Neural progenitor cell (in vitro differentiated cells): Measurements from ENCODE around the gene MSLN. TPM values are rescaled to one million over a fixed set of nuclear protein-coding genes. Genes with fewer than 3 reads are reported as not detected.

Experiments used
- DNase-seq: peaks from one replicate; pipeline ENCODE4 v3.0.0-alpha.2; 2016; ENCODE audit warnings: low spot score
- H2AFZ ChIP-seq: fragments of 200-600 bp; sonication (generic); replicated peaks from 2 replicates; pipeline ENCODE4 v1.6.1; 2016; ENCODE audit warnings: antibody characterized with exemption
- H3F3A ChIP-seq: fragments of 200-600 bp; sonication (generic); 2 replicates; pipeline ENCODE4 v1.6.1; 2016; ENCODE audit warnings: antibody characterized with exemption, low read depth
- H3K27ac ChIP-seq: fragments of 200-600 bp; sonication (generic); 2 replicates; pipeline ENCODE4 v1.5.1; 2016; ENCODE audit warnings: mild to moderate bottlenecking
- H3K27me3 ChIP-seq: fragments of 200-600 bp; sonication (generic); 2 replicates; pipeline ENCODE4 v1.6.1; 2016; ENCODE audit warnings: mild to moderate bottlenecking, moderate library complexity
- H3K36me3 ChIP-seq: fragments of 200-600 bp; sonication (generic); 2 replicates; pipeline ENCODE4 v1.5.1; 2016
- H3K4me1 ChIP-seq: fragments of 200-600 bp; sonication (generic); 2 replicates; pipeline ENCODE4 v1.6.1; 2016; ENCODE audit warnings: mixed run types
- H3K4me2 ChIP-seq: fragments of 200-600 bp; sonication (generic); 2 replicates; pipeline ENCODE4 v1.6.1; 2016
- H3K4me3 ChIP-seq: fragments of 200-600 bp; sonication (generic); 2 replicates; pipeline ENCODE4 v1.5.1; 2016
- H3K79me2 ChIP-seq: fragments of 200-600 bp; sonication (generic); 2 replicates; pipeline ENCODE4 v1.6.1; 2016; ENCODE audit warnings: low read depth
- H3K9ac ChIP-seq: fragments of 200-600 bp; sonication (generic); 2 replicates; pipeline ENCODE4 v1.6.1; 2016
- H3K9me3 ChIP-seq: fragments of 200-600 bp; sonication (generic); 2 replicates; pipeline ENCODE4 v1.5.1; 2016; ENCODE audit warnings: low read depth
- H4K20me1 ChIP-seq: fragments of 200-600 bp; sonication (generic); 2 replicates; pipeline ENCODE4 v1.6.1; 2016; ENCODE audit warnings: low read depth
- H3K27ac Mint-ChIP-seq: 3 replicates; pipeline ENCODE4 v1.8.0; 2021; ENCODE audit warnings: mixed read lengths
- H3K27me3 Mint-ChIP-seq: 2 replicates; pipeline ENCODE4 v1.8.0; 2022; ENCODE audit warnings: low read depth, mild to moderate bottlenecking, inconsistent platforms, moderate library complexity, mixed read lengths; ENCODE audit not compliant: insufficient read depth
- H3K36me3 Mint-ChIP-seq: 3 replicates; pipeline ENCODE4 v1.8.0; 2021; ENCODE audit warnings: mixed read lengths
- H3K4me1 Mint-ChIP-seq: 3 replicates; pipeline ENCODE4 v1.8.0; 2021; ENCODE audit warnings: mixed read lengths
- H3K4me3 Mint-ChIP-seq: 3 replicates; pipeline ENCODE4 v1.8.0; 2021; ENCODE audit warnings: mild to moderate bottlenecking, moderate library complexity, mixed read lengths
- H3K9me3 Mint-ChIP-seq: 3 replicates; pipeline ENCODE4 v1.8.0; 2020; ENCODE audit warnings: mixed read lengths
- EZH2 ChIP-seq: fragments of 200-600 bp; sonication (generic); IDR thresholded peaks from 2 replicates; pipeline ENCODE4 v1.6.1; 2017; ENCODE audit warnings: antibody characterized with exemption, mild to moderate bottlenecking, moderate library complexity
- EZH2phosphoT487 ChIP-seq: fragments of 200-600 bp; sonication (generic); IDR thresholded peaks from 2 replicates; pipeline ENCODE4 v1.6.1; 2017; ENCODE audit warnings: antibody characterized with exemption
- total RNA-seq: library from RNA; depleted of rRNA; stranded (reverse); fragments of >200 nt; gene quantifications from 2 replicates; pipeline ENCODE4 v1.2.3, GENCODE V29; 2015; ENCODE audit warnings: low replicate concordance
- TF ChIP-seq, protein P1 (sequence below): fragments of 200-600 bp; sonication (generic); IDR thresholded peaks from 2 replicates; pipeline ENCODE4 v1.5.1; 2017; ENCODE audit warnings: antibody characterized with exemption, mild to moderate bottlenecking

Gene MSLN
- total RNA-seq, 1 donor from 2014 or later: 0.82 TPM

- Histone ChIP-seq H3K4me2 (no peak overlapping the region), H3F3A (peaks cover 38% of the 10 kb centered on the region), H3K79me2 (no peaks in the 10 kb centered on the region), H3K27me3 (peaks cover 21% of the 10 kb centered on the region), H2AFZ (no peak overlapping the region), H3K9ac (no peak overlapping the region), H3K36me3 (no peaks in the 10 kb centered on the region), H3K4me1 (peaks cover 37% of the 10 kb centered on the region), H3K4me3 (no peak overlapping the region), H4K20me1 (peaks cover 57% of the 10 kb centered on the region), H3K9me3 (no peaks in the 10 kb centered on the region), H3K27ac (no peak overlapping the region)
- Mint-ChIP-seq H3K27me3 (peaks cover 12% of the 10 kb centered on the region), H3K4me1 (peaks cover 38% of the 10 kb centered on the region), H3K9me3 (no peaks in the 10 kb centered on the region), H3K4me3 (peak overlapping the region; percentile 30), H3K36me3 (peaks cover 2% of the 10 kb centered on the region), H3K27ac (no peak overlapping the region)
- TF ChIP-seq EZH2phosphoT487 (no peak), EZH2 (no peak)
- TF ChIP-seq, protein P1, sequence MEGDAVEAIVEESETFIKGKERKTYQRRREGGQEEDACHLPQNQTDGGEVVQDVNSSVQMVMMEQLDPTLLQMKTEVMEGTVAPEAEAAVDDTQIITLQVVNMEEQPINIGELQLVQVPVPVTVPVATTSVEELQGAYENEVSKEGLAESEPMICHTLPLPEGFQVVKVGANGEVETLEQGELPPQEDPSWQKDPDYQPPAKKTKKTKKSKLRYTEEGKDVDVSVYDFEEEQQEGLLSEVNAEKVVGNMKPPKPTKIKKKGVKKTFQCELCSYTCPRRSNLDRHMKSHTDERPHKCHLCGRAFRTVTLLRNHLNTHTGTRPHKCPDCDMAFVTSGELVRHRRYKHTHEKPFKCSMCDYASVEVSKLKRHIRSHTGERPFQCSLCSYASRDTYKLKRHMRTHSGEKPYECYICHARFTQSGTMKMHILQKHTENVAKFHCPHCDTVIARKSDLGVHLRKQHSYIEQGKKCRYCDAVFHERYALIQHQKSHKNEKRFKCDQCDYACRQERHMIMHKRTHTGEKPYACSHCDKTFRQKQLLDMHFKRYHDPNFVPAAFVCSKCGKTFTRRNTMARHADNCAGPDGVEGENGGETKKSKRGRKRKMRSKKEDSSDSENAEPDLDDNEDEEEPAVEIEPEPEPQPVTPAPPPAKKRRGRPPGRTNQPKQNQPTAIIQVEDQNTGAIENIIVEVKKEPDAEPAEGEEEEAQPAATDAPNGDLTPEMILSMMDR: no peak
- peak; percentile 39 for DNase-seq
Measured at GRCh38 chr16:717450-718245, 42.9 kb upstream of the MSLN start.

GRCh38 chr16:718389-718788 is 42.1 kb upstream of the MSLN start:
- Mint-ChIP-seq H3K4me3 (peak overlapping the region; percentile 89), H3K27me3 (peaks cover 10% of the 10 kb centered on the region), H3K36me3 (peaks cover 2% of the 10 kb centered on the region), H3K4me1 (peaks cover 35% of the 10 kb centered on the region), H3K27ac (no peak overlapping the region), H3K9me3 (no peaks in the 10 kb centered on the region)
- Histone ChIP-seq H3K9ac (no peak overlapping the region), H3K79me2 (no peaks in the 10 kb centered on the region), H2AFZ (no peak overlapping the region), H4K20me1 (peaks cover 60% of the 10 kb centered on the region), H3F3A (peaks cover 34% of the 10 kb centered on the region), H3K27ac (no peak overlapping the region), H3K4me3 (no peak overlapping the region), H3K27me3 (peaks cover 13% of the 10 kb centered on the region), H3K9me3 (no peaks in the 10 kb centered on the region), H3K36me3 (no peaks in the 10 kb centered on the region), H3K4me2 (no peak overlapping the region), H3K4me1 (peaks cover 37% of the 10 kb centered on the region)
- no peak for TF ChIP-seq EZH2
- no peak for TF ChIP-seq EZH2phosphoT487
- TF ChIP-seq, protein P1: no peak
- no peak for DNase-seq

DNA sequence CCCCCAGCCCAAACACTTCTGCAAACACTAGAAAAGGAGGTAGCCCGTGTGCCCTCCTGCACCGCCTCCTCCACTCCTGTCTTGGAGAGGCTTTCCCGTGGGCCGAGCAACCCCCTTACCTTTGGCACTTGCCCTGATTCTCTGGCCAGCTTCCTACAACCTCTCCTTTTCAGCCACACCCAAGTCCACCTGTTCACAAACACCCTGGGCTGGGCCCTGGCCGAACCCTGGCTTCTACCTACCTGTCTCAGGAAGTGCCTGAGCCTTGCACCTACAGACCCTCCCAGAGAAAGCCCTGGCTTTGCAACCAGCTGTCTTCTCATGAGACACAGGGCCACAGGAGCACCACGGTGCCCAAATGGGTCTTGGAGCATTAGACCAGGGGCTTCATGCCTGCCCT is 41.6 kb upstream of the MSLN start:
- no peak for DNase-seq
- Mint-ChIP-seq H3K9me3 (no peaks in the 10 kb centered on the region), H3K4me3 (peak overlapping the region; percentile 89), H3K27ac (peak overlapping the region; percentile 57), H3K27me3 (peaks cover 10% of the 10 kb centered on the region), H3K4me1 (peaks cover 31% of the 10 kb centered on the region), H3K36me3 (peaks cover 2% of the 10 kb centered on the region)
- no peak overlapping the region for H3K4me2 ChIP-seq
- peaks cover 37% of the 10 kb centered on the region for H3K4me1 ChIP-seq
- H3K9me3 ChIP-seq: no peaks in the 10 kb centered on the region
- no peak overlapping the region for H3K27ac ChIP-seq
- H3F3A ChIP-seq: peaks cover 30% of the 10 kb centered on the region
- H3K9ac ChIP-seq: no peak overlapping the region
- H3K36me3 ChIP-seq: no peaks in the 10 kb centered on the region
- no peaks in the 10 kb centered on the region for H3K79me2 ChIP-seq
- H4K20me1 ChIP-seq: peaks cover 60% of the 10 kb centered on the region
- peaks cover 8% of the 10 kb centered on the region for H3K27me3 ChIP-seq
- no peak overlapping the region for H2AFZ ChIP-seq
- no peak overlapping the region for H3K4me3 ChIP-seq
- no peak for TF ChIP-seq EZH2phosphoT487
- TF ChIP-seq, protein P1: no peak
- no peak for TF ChIP-seq EZH2
